ENCODE results near the gene TMCC1.

The TMCC1 gene

GRCh38 chr3:129934234-129935123, 41.0 kb upstream of the TMCC1 start:
- peak overlapping the region; percentile 22 for H3K4me3 ChIP-seq (ENCODE audit: low read length)
- DNase-seq (ENCODE audit: low read depth) = peak; percentile 24

GRCh38 chr3:129933471-129933870, 40.0 kb upstream of the TMCC1 start:
- DNase-seq (ENCODE audit: low read depth) = no peak
- TF ChIP-seq CTCF (IDR thresholded peaks at IDR 0.05; ENCODE audit: insufficient read depth, low read depth, low read length, missing control alignments) = no peak
- no peak overlapping the region for H3K4me3 ChIP-seq (ENCODE audit: low read length)

More at GRCh38 chr3:129934234-129935123, 41.0 kb upstream of the TMCC1 start:
- peak; percentile 86 for TF ChIP-seq CTCF (IDR thresholded peaks at IDR 0.05; ENCODE audit: insufficient read depth, low read depth, low read length, missing control alignments)

GRCh38 chr3:129929383-129929782, 35.9 kb upstream of the TMCC1 start:
- no peak overlapping the region for H3K4me3 ChIP-seq (ENCODE audit: low read length)
- no peak for TF ChIP-seq CTCF (IDR thresholded peaks at IDR 0.05; ENCODE audit: insufficient read depth, low read depth, low read length, missing control alignments)
- no peak for DNase-seq (ENCODE audit: low read depth)

- no peak for TF ChIP-seq CTCF (IDR thresholded peaks at IDR 0.05; ENCODE audit: insufficient read depth, low read depth, low read length, missing control alignments)
- no peak for DNase-seq (ENCODE audit: low read depth)
- H3K4me3 ChIP-seq (ENCODE audit: low read length) = no peak overlapping the region
These were observed 33.6 kb upstream of the TMCC1 start for GRCh38 chr3:129927072-129927471.

GRCh38 chr3:129919806-129920205, 26.3 kb upstream of the TMCC1 start:
- H3K4me3 ChIP-seq (ENCODE audit: low read length) = no peak overlapping the region
- TF ChIP-seq CTCF (IDR thresholded peaks at IDR 0.05; ENCODE audit: insufficient read depth, low read depth, low read length, missing control alignments) = no peak
- no peak for DNase-seq (ENCODE audit: low read depth)

GRCh38 chr3:129919357-129919756, 25.8 kb upstream of the TMCC1 start:
- H3K4me3 ChIP-seq (ENCODE audit: low read length) = no peak overlapping the region
- no peak for DNase-seq (ENCODE audit: low read depth)
- no peak for TF ChIP-seq CTCF (IDR thresholded peaks at IDR 0.05; ENCODE audit: insufficient read depth, low read depth, low read length, missing control alignments)

GRCh38 chr3:129918461-129918860, 24.9 kb upstream of the TMCC1 start:
- DNase-seq (ENCODE audit: low read depth) = no peak
- H3K4me3 ChIP-seq (ENCODE audit: low read length) = no peak overlapping the region
- no peak for TF ChIP-seq CTCF (IDR thresholded peaks at IDR 0.05; ENCODE audit: insufficient read depth, low read depth, low read length, missing control alignments)
